ENCODE measurements around the gene CTPS1. TPM values are rescaled to one million over a fixed set of nuclear protein-coding genes. Genes with fewer than 3 reads are reported as not detected.
A peak's percentile ranks its signal among the peaks of the same experiment; 100 is the strongest.

Gene CTPS1
- total RNA-seq, 1 experiment from 2014 or later = 112 TPM

DNA sequence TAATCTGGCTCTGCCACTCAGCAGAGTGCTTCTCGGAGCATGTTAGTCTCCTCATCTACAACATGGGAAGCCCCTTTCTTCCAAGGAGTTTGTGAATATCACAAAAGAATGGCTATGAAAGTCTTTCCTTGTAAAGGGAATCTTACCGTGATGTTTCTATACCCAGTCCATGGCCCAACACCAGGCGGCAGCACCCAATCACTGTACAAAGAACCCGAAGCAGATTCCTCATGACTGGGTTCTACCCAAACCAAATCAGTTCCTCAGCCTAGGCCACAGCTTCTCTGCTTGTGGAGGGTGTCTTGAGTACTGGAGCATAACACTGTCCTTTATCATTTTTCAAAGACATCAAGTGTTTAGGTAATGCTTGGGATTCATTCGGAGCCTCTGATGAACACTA, 58.6 kb downstream of the CTPS1 start:
- no peak overlapping the region for H3K27ac ChIP-seq
- H3K9me3 ChIP-seq (replicated peaks) = no peaks in the 10 kb centered on the region
- no peak overlapping the region for H3K4me3 ChIP-seq
- H3K27me3 ChIP-seq = no peaks in the 10 kb centered on the region
- H3K36me3 ChIP-seq = peaks cover 66% of the 10 kb centered on the region
- DNase-seq = no peak
- no peaks in the 10 kb centered on the region for H3K4me1 ChIP-seq

DNA sequence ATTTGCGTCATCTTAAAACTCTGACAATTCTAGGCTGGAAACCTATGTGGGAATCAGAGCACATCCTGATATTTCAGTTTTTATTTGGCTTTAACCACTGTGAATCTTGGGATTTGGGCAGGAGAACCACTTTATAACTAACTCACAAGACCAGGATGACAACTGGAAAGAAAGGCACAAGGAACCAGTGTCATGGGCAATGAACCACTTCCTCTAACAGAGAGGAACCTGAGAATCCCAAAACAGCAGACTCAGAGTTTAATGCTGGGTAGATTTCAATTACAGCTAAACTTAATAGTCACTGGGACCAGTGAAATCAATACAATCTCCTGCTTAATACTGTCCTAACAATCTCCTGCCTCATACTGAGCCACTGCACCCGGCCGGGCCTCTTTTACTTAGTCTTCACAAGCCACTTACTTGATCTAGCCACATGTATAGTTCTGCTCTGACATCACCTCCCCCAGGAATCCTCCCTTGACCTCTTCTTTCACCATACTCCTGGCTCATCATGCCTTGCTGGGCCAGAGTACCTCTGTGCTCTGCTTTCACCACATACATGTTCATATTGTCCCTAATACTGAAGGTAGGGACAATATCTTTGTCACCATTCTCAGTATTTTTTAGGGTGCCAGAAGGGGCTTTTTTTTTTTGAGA, 62.2 kb downstream of the CTPS1 start:
- Histone ChIP-seq H3K4me1 (no peaks in the 10 kb centered on the region), H3K9me3 (replicated peaks) (no peaks in the 10 kb centered on the region), H3K27ac (no peak overlapping the region), H3K27me3 (no peaks in the 10 kb centered on the region), H3K4me3 (no peak overlapping the region), H3K36me3 (peaks cover 69% of the 10 kb centered on the region)
- DNase-seq = no peak

DNA sequence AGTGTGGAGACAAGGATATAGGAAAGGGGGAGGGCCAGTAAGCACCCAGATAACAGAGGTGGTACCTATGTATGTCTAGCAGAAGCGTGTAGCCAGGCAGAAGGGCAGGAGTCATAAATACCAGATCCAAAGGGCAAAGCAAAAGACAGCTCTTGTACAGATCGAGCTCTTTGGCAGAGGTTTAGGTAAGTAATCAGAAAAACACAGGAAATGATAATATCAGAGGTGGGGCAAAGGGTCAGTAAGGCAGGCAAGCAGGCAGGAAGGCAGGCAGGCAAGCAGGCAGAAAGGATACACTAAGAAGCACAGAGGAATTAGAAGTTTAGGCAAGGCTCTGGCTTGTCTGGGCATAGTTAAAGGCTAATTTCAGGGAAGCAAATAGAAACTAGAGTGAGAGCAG, 64.7 kb downstream of the CTPS1 start:
- H3K9me3 ChIP-seq (replicated peaks) = no peaks in the 10 kb centered on the region
- no peak overlapping the region for H3K27ac ChIP-seq
- H3K36me3 ChIP-seq = peaks cover 67% of the 10 kb centered on the region
- H3K4me3 ChIP-seq = no peak overlapping the region
- DNase-seq = no peak
- no peaks in the 10 kb centered on the region for H3K4me1 ChIP-seq
- H3K27me3 ChIP-seq = no peaks in the 10 kb centered on the region

DNA sequence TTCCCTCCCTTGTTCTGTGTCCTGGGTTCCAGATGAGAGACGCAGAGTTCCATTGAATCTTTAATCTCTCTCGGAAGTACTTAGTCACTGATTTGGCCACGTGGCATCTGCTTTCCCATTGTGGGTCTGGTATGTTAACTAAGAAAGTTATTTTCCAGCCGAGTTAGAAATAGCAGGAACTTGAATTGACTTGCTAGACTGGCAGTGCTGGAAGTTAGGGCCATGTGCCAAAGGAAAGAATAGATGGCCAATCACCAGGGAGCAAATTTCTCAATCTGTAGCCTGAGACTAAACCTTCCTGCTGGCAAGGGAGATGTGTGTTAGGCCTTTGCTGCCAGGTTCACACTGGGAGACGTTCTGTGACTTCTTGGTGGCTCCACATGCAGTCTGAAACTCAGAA, 66.2 kb downstream of the CTPS1 start:
- no peak overlapping the region for H3K4me3 ChIP-seq
- H3K9me3 ChIP-seq (replicated peaks) = no peaks in the 10 kb centered on the region
- H3K4me1 ChIP-seq = no peaks in the 10 kb centered on the region
- no peak overlapping the region for H3K27ac ChIP-seq
- H3K36me3 ChIP-seq = peaks cover 64% of the 10 kb centered on the region
- no peaks in the 10 kb centered on the region for H3K27me3 ChIP-seq
- no peak for DNase-seq

DNA sequence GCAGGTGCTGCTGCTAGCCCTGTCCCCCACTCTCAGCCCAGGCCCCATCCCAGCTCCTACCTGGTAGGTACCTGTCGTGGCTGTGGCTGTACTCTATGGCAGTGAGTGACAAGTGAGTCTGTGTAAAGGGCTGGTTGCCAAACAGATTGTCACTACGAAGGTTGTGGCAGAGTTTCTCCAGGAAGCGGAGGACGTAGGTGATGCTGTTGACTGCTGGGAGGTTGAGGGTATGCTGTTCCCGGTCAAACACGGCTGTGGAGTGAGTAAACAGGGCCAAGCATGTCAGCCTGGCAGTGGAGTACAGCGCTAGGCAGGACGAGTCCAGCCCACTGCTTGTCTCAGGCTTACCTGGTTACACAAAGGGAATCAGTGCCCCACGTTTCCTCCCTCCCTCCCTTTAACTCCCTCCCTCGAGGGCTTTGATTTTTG, 66.9 kb downstream of the CTPS1 start:
- no peaks in the 10 kb centered on the region for H3K9me3 ChIP-seq (replicated peaks)
- DNase-seq = no peak
- no peaks in the 10 kb centered on the region for H3K4me1 ChIP-seq
- H3K36me3 ChIP-seq = peaks cover 70% of the 10 kb centered on the region
- H3K4me3 ChIP-seq = no peak overlapping the region
- no peak overlapping the region for H3K27ac ChIP-seq
- H3K27me3 ChIP-seq = no peaks in the 10 kb centered on the region

DNA sequence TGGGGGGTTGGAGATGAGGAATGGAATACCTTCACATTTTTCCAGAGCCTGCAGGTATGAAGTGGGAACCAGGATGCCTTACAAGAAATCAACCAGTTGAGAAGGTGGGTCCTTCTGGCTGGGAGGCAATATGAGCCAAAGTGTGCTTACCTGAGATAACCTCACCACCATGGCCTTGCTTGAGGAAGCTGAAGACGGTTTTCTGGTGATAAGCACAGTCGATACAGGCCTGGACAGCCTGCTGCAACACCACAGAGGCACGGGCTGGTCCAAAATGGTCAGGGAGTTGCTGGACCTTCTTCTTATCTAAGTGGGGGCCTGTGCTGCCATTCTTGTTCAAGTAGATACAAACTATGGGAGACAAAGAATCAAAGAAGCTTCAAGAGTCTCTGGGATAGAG, 69.0 kb downstream of the CTPS1 start:
- DNase-seq = no peak
- Histone ChIP-seq H3K9me3 (replicated peaks) (no peaks in the 10 kb centered on the region), H3K4me3 (no peak overlapping the region), H3K4me1 (peaks cover 9% of the 10 kb centered on the region), H3K27ac (no peak overlapping the region), H3K27me3 (no peaks in the 10 kb centered on the region), H3K36me3 (peaks cover 67% of the 10 kb centered on the region)

DNA sequence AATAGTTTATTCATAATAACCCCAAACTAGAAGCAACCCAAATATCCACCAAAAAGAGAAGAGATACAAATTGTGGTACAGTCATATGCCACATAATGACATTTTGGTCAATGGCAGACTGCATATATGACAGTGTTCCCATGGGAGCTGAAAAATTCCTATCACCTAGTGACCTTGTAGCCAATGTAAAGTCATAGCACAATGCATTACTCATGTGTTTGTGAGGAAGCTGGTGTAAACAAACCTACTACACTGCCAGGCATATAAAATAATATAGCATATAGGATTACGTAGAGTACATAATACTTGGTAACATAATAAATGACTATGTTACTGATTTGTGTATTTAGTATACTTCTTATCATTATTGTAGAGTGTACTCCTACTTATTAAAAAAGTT, 71.5 kb downstream of the CTPS1 start:
- H3K27ac ChIP-seq = no peak overlapping the region
- no peaks in the 10 kb centered on the region for H3K27me3 ChIP-seq
- H3K4me1 ChIP-seq = peaks cover 14% of the 10 kb centered on the region
- DNase-seq = no peak
- no peak overlapping the region for H3K4me3 ChIP-seq
- H3K36me3 ChIP-seq = peaks cover 57% of the 10 kb centered on the region
- H3K9me3 ChIP-seq (replicated peaks) = no peaks in the 10 kb centered on the region

DNA sequence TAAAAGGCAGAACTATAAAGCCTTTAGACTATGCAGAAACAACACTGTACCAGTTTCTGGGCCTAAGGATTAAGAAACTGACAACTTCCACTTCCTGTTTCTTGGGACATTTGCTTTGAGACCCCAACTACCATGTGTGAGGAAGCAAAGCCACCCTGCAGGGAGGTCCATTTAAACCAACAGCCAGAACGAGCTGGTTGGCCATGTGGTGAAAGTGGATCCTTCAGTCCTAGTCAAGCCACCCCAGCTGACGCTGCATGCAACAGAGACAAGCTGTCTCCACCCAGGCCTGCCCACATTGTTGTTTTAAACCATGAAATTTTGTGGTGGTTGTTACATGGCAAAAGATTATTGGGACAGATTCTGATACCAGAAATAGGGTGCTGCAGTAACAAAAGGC, 73.8 kb downstream of the CTPS1 start:
- H3K36me3 ChIP-seq = peaks cover 46% of the 10 kb centered on the region
- peaks cover 14% of the 10 kb centered on the region for H3K4me1 ChIP-seq
- H3K27ac ChIP-seq = peak overlapping the region; percentile 73
- H3K9me3 ChIP-seq (replicated peaks) = no peaks in the 10 kb centered on the region
- peak; percentile 93 to 94 for DNase-seq
- H3K27me3 ChIP-seq = no peaks in the 10 kb centered on the region
- H3K4me3 ChIP-seq = no peak overlapping the region

DNA sequence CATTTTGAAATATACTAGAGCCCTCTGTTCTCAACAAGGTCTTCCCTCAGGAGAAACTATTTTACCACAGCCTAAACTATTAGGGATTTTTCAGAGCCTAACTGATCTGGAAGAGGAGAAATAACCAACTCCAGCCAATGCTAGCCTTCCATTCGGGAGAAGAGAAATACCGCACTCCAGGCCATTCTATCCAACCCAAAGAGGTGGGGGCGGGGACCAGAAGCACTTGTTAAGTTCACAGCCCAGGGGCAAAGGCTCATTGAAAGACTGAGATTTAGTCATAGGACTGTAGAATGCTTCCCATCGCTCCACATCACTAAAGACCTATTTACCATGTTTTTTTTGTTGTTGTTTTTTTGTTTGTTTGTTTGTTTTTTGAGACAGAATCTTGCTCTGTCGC, 77.4 kb downstream of the CTPS1 start:
- Histone ChIP-seq H3K27ac (no peak overlapping the region), H3K36me3 (peaks cover 57% of the 10 kb centered on the region), H3K9me3 (replicated peaks) (peaks cover 8% of the 10 kb centered on the region; the same call in 1 of the 2 replicates), H3K27me3 (no peaks in the 10 kb centered on the region), H3K4me1 (peaks cover 14% of the 10 kb centered on the region), H3K4me3 (no peak overlapping the region)
- DNase-seq = no peak

Other genes with a start within 250 kb of the CTPS1 start
- 0.05 and 0.12 TPM in 2 replicates for gene KCNQ4, start 195.9 kb upstream of the CTPS1 start, total RNA-seq (2014; rRNA removed; shearing (Covaris generic))
- gene CITED4, start 117.3 kb upstream of the CTPS1 start, total RNA-seq (2014; rRNA removed; shearing (Covaris generic)) = not detected in 2 replicates
- 0.18 and 0.26 TPM in 2 replicates for gene SLFNL1, start 42.0 kb downstream of the CTPS1 start, total RNA-seq (2014; rRNA removed; shearing (Covaris generic))

Measured in SJCRH30 (cell line).